HG03457 (cell line): ENCODE measurements around the gene IFFO2.

Experiments used
- ATAC-seq: cut with Tn5 transposase; IDR thresholded peaks from one replicate; pipeline ENCODE4 v1.9.1; 2021; ENCODE audit warnings: moderate number of reproducible peaks; ENCODE audit not compliant: unreplicated experiment

Gene IFFO2

DNA sequence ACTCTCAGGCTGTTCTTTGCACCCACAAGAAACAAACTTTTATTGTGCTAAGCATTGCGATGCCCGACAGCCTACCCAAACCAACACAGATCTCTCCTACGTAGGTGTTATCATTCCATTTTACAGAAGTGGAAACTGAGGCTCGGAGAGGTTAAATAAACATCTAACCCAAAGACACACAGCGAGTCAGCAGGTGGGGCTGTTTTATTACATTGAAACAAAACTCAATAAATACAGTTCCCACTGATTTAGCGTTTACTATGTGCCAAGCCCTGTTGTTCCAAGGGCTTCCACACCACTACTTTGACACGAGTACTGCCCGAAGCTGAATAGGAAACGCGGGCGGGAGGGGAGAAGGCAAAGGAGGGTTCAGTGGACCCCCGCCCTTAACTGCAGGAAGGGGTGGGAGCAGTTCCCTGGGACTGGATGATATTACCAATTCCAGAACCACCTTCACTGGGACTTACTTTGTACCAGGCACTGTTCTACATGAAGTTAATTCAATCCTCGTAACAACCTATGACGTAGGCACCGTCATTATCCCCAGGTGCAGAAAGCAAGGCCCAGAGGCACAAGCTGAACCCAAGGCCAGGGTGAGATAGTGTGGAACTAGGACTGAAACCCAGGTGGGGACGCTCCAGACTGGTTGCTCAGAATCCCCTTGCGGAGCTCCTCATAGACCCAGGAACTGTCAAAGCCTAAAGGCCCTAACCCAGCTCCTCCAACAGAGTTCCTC, 34.8 kb downstream of the IFFO2 start:
- ATAC-seq = no peak

DNA sequence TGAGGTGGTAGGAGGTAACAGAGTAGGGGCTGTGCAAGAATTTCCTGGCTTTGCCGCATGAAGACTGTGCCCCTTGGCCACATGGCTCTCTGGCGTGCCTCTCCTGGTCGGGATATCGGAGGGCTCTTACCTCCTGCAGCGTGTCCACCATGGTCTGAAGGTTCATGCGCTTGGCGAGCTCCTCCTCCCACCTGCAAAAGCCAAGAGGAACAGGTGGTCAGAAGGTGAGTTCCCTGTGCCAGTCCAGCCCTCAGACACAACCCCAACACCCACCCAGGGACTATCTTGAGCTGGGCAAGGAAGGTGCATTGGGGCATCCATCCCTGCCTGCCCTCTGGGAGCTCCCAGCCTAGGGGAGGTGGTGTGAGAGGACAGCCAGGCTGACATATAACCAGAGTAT, 35.5 kb downstream of the IFFO2 start:
- no peak for ATAC-seq

DNA sequence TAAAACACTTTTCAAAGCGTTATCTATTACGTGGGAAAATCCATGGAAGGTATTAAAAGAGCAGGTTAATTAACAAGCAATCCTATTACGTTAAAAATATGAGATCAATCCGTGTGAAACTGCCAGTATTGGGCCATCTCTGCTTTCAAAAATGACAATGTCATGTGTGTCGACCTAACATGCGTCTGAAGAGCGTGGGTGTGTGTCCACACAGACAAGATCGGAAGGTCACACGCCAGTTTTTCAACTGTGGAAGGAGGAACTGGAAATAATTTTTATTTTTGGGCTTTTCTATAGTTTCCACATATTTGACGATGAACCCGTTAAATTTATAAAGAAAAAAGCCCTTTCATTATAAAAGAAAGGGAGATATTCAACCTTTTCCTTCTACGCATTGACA, 36.5 kb downstream of the IFFO2 start:
- no peak for ATAC-seq

DNA sequence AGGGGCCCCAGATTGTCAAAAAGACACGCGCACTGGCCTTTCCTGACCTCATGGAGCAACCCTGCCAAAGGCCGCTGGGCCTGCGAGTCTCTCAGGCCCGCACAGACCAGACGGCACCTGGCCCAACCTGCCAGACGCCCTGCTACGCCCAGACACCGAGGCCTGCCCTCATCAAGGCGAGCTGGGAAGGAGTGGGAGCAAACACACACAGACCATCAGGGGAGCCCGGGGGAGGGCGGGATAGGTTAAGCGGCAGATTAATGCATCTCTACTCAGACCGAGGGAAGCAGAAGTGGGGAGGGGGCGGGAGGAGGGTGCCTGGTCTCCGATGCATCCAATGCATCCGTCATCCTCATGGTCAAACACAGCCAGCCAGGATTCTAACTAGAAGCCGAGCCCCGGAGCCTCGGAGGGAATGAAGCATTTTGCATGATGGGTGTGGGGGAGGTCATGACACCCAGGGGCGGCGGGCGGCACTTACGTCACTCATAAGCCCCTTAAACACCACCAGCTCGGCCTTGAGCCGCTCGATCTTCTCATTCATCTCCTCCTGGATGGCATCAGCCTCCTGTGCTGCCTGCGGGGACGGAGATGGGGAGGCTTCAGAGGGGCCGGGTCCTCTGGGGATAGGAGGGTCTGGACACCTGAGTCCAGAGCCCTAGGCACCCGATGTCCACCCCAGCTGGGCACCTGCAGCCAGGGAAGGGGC, 37.1 kb downstream of the IFFO2 start:
- ATAC-seq = no peak

DNA sequence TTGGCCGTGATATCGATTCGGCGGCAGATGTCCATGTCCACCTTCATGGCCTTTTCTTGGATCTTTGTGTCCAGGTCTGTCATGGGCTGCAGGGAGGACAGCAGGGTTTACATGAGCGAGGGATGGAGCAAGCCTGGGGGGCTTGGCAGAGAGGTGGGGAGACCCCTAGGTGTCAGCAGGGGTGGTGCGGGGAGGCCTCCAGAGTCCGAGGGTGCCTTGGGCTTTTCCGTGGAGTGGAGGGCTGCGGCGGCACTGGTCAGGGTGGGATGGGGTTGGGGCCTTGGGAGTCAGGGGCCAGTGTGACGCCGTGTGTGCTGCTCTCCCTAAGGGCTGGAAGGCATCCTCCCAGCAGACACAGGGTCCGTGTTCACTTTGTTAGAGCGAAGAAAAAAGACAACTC, 38.1 kb downstream of the IFFO2 start:
- no peak for ATAC-seq

DNA sequence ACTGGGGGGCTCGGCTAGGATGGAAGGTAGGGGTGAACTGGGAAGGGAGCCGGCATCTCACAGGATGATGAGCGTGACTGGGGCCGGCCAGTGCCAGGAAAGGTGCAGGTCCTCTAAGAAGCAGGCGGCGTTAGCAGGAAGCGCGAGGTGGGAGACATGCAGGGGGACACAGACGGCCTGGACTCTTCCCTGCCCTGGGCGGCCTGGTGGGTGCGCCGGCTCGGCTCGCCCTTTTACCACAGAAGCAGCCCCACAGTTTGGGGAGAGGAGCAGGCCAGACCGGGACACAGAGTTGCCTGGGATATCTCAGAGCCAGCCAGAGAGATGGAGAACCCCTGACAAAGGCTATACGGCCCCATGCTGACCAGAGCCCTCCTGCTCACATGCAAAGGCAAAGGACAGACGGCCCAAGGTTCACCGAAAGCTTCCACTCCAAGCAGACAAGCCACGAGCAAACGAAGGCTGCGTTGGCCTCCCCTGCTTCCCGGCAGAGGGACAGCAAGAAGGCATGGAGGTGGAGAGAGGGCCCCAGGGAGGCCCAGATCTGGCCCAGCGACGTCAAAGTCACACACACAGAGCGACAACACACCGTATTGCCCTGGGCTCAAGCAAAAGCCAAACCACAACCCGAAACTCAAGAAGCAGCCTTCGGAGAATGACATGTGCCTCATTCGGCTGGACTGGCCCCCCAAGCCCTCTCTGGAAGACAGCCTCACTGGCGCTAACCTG, 39.2 kb downstream of the IFFO2 start:
- ATAC-seq = no peak

DNA sequence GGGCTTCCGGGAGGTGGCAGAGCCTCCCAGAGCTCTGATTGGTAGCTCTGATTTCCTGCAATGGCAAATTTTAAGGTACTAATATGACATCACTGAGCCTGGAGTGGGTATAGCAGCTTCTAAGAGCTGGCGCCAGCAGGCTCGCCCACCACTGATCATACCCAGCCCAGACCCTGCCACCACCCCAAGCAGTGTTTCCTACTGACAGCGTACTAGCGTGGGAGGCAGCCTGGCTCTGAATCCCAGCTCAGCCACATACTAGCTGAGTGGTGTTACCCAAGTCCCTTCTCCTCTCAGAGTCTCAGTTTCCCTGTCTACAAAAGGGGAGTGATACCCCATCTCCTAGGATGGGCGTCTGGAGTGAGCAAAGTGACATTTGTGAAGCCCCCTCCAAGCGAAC, 41.1 kb downstream of the IFFO2 start:
- ATAC-seq = no peak

DNA sequence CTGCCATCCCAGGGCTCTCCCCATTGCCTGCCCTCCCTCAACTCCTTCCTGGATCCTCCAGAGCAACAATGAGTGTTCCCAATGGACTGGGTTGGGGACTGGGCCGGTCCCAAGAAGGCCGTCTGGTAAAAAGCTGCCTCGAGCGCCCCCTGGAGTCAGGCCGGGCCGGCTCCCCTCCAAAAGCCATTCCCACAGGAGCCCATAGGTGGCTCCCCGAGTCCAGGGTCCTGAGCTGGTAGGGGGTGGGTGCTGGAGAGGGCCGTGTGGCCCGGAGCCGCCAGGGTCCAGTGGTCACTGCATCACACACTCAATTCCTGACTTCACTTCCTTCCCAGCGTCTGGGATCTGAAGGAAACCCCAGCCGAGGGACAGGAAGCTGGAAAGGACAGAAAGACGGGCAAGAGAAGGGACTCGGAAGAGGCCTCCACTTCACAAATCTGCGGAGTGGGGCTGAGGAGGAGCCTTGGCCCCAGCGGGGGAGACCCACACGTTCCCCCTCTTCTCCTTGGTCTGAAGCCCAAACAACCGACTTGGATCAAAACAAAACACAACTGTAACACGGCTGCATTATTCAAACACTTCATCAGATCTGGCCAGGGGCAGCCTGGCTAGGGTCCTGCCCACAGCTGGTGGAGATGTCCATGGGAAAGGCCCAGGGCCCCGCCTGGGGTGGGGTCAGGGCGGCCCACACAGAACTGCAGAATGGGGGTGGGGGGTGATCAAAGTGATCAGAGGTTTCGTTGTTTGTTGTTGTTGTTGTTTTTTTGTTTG, 43.2 kb downstream of the IFFO2 start:
- ATAC-seq = no peak

DNA sequence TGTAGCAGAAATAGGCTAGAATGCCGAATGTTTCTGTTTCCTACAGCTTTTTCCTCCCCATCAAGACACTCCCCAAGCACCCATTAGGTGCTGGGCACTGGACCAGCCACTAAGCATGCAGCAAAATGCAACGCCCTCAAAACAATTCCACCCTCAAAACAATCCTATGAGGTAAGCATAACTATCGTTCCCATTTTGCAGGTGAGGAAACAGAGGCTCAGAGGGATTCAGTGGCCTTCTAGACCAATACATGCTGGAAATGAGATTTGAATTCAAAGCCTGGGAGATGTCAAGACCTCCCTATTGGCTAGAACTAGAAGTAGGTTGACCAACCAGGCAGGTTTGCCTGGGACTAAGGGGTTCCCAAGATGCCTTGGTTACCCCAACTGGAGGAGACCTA, 43.9 kb downstream of the IFFO2 start:
- ATAC-seq = no peak

DNA sequence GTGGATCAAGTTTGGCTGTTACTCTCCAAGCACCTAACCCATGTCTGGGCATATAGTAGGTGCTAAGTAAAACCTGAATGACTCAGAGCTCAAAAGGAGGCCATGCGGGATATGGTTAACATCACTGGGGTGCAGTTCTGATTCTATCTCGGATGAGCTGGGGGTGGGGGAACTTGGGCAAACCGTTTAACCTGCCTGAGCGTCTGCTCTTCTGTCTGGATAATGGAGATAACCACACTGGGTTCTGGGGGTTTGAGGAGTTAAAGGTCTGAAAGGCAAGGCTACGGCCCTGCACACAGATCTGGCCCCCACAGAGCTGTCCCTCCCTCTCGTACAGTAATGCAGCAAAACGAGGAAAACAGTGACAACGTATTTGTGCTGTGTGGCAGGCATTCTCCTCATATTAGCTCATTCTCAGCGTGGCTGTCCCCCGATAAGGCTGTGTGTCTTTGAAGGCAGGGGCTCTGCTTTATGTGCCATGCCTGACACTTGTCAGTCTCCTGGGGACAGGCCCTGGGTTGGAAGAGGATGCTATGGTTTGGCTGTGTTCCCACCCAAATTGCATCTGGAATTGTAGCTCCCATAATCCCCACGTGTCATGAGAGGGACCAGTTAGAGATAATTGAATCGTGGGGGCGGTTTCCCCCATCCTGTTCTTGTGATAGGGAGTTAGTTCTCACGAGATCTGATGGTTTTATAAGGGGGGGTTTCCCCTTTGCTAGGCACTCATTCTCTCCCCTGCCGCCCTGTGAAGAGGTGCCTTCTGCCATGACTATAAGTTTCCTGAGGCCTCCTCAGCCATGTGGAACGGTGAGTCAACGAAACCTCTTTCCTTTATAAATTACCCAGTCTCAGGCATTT, 47.3 kb downstream of the IFFO2 start:
- no peak for ATAC-seq

DNA sequence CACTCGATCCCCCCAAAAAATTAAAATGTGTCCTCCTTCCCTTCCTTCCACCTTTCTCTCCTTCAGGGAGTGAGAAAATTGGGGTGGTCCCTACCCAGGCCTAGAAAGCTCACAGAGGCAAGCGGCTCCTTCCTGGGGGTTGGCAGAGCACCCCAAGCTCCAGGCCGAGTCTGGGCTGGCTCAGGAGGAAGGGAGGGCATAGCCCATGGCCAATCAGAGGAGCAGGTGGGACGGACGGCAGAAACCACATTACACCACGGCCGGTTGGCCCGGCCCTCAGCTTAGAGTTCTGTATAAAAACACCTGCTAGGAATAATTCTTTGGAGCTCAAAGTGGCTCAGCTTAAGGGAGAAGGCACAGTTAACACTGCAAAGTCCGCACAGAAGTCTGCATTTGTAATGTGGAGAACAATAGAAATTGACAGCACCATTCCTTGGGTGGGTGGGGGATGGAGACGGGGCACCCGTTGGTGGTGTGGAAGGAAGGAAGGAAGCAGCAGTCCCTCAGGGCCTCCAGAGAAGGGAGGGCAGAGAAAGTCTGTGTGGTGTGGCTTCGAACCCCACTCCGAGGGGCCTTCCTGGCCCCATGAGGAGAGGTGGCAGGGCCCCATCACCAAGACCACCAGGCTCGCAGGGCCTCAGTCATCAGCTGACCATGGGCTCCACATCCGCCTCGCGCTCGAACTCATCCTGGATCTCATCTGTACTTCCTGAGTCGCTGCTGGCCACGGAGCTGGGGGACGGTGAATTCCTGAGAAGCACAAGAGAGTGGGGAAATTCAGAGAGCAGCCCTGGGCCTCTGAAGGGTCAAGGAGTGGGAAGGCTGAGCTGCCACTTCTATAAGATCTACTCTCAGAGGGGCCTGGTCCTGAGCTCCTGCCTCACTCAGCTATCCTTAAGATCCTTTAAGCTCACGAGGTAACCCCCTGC, 48.3 kb downstream of the IFFO2 start:
- no peak for ATAC-seq

DNA sequence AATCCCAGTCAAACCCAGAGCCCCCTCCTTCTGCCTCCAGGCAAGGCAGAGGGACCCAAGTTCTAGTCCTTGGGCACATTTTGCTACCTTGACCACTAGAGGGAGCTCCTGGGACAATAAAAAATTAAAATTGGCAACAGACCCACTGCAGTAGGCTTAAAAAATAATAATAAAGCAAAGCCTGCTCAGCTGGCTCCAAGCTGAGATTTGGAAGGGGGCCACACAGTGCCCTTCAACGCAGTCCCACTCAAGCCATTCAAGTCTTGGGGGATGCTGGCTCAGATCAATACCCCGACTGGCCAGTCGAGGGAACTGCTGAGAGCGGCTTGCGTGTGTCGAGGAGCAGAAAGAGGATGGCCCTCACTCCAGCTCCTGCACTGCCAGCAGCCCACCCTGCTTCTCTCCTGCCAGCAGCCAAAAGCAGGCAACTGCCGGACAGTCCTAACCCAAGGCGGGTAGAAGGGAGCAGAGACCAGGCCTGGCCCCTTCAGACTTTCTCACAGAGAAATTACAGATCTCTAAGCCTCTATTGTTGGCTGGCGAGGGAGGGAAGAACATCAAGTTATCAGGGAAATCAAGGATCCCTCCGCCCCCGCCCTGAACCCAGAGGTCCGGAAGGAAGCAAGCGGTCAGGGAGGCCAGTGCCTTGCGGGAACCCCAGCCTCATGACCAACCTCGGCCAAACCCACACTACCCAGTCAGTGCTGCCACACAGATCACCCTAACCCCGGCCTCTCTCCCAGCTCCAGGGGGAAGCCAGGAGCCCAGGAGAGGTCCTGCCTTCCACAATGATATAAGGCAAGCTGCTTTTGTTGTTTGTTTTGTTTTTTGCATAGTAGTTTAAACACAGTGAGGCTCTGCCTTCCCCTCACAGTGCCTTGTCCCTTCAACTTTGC, 49.2 kb downstream of the IFFO2 start:
- no peak for ATAC-seq

DNA sequence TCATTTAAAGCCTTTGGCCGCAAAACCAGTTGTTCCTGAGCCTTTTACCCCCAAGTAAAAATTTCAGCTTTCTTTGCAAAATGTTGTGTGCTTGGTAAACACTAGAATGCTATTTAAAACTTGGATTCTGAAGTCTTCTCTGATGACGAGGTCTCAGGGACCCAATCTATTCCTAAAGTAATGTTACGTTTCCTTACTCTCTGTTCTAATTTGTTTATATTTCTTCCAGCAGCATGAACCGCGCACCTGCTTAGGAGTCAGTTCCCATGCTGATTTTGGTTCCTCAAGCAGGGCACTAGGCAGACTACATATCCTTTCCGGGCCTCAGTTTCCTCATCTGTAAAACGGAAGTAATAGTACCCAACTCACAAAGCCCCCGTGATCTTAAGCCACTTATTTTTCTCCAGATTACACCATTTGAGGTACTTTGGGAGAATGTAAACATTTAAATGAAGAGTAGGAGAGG, 53.2 kb downstream of the IFFO2 start:
- no peak for ATAC-seq

DNA sequence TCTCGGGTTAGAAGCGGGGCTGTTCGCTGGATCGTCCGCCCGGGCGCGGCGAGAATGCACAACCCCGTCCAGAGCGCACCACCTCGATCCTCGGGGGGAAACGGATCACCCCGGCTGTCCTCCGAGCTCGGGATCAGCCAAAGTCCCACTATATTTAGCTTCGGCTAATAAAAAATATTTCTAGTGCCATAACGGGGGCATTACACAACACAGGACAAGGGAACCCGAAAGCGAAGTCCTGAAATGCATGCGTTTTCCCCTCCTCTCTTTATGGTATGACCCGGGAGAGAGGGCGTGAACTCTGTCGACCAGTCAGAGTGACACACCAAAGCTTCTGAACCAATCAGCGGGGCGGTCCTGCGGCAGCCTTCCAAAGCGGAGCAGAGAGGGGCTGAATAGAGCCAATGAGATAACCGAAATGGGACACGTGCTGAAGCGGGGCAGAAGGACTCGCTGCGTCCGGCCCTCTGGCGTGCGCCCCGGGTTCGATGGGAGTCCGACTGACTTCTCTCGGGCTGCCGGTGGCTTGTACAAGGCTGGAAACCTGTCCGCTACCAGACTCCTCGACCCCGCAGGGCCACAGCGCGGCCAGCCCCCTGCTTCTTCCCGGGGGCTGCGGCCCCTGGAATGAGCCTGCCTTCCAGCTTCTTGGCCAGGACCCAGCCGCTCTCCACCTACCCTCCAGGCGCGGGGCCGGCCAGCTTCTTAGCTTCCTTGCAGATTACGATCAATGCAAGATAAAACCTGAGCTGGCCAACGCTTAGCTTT, 53.8 kb downstream of the IFFO2 start, which contains the start of gene ALDH4A1:
ALDH4A1 (minus strand) TSS at position 33 of the 768 bp plus-strand sequence; CDS start at position 1, 32 bp downstream.
- peak; percentile 88 for ATAC-seq

DNA sequence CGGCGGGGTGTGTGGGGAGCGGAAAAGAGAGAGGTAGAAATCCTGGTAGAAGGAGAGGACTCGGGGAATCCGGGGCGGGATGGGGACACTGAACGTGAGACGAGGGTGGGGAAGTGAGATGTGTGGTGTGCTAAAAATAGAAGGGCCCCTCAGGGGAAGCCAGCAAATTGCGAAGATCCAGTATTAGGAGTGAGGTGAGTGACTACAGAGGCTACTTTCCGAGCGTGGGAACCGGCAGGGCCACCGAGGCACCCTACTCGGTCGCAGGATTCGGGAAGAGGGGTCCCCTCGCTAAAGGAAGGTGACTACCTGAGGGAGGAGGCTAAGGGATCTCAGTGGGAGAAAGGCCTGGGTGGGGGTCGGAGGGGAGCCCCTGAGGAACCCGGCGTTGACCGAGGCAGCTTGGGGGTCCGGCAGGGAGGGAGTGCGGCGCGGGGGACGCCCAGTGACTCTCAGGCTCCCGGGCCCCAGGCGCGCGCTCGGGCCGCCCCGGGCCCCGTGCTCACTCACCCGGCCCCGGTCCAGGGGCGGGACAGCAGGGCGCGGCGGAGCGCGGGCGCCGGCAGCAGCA, 54.4 kb downstream of the IFFO2 start:
- peak; percentile 13 for ATAC-seq

DNA sequence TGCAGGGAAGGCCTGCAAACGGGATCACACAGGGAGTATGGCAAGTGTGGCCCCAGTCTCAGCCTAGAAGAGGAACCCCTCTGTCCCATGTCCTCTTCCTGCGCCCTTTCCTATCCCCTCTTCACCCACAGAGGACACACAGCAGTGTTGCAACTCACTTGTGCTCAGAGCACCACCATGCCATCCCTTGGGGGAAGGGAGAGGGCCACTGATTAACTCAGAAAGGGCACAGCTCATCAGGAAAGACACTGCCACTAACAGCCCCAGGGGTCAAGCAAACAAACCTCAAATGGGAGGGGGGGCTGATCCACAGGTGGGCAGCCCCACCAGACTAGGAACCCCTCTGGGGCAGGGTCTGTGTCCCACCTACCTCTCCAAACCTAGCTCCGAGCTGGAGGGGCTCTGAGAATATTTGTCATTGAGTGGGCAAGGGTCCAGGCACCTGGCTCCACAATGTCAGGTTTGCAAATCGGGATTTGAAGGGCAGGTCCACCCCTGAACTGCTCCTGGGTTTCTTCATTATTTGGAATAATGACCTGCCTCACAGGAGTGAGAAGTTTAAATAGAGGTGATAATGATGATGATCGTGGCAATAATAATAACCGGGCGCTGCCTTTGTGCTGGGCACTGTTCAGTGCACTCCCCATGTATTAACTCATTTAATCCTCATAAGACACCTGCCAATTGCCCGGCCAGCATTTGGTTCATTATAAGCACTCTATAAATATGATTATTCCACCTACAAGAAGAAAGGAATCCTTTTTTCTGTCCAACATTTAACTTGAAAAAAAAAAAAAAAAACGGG, 55.1 kb downstream of the IFFO2 start:
- ATAC-seq = no peak
